HCT116 (cell line): ENCODE measurements around the gene IL20RA. TPM values are rescaled to one million over a fixed set of nuclear protein-coding genes. Genes with fewer than 3 reads are reported as not detected.
"Not testable (repeated sequence)": the region's sequence is repeated elsewhere in the genome, so short reads cannot be mapped to it uniquely, and the experiment has no call there.

ENCODE experiments used
- ATAC-seq: fragments of 200-7000 bp; cut with Tn5 transposase; 2 replicates; pipeline ENCODE4 v1.9.1; 2020; ENCODE audit warnings: mild to moderate bottlenecking, moderate library complexity
- BruUV-seq: library from RNA; stranded (reverse); fragments of 400-500 nt; replicated peaks from 2 replicates; lab custom pipeline; 2021; lab: Mats Ljungman, UMichigan
- CTCF ChIA-PET: fragments of 300-600 bp; sonication (Branson Sonifier 250); formaldehyde crosslinking; loops from one replicate; lab custom pipeline; 2021; ENCODE audit warnings: antibody characterized with exemption; lab: Charles Lee
- POLR2A ChIA-PET: fragments of 300-600, 350-600 bp; sonication (Branson Sonifier 250); formaldehyde crosslinking; loops from one replicate; lab custom pipeline; 2021; ENCODE audit warnings: antibody characterized with exemption; lab: Charles Lee
- RAD21 ChIA-PET, 2 experiments: fragments of 300-600 bp; sonication (Branson Sonifier 250); formaldehyde crosslinking; loops; one replicate each; lab custom pipeline; 2023; ENCODE audit warnings: low total read pairs in 2 of 2; ENCODE audit not compliant: uncharacterized antibody in 2 of 2, unreplicated experiment in 2 of 2, low non-redundant PET in 1 of 2; lab: Charles Lee
- DNase-seq: peaks from one replicate; pipeline ENCODE4 v3.0.0-alpha.2; 2010; ENCODE audit warnings: low read depth, low spot score
- H2AFZ ChIP-seq: fragments of 200-600 bp; shearing (Covaris generic), sonication (generic); 2 replicates; pipeline ENCODE4 v1.6.1; 2017; ENCODE audit warnings: low read depth, mixed run types, mixed read lengths, antibody characterized with exemption, low read length; ENCODE audit not compliant: poor library complexity, severe bottlenecking
- H3K27ac ChIP-seq: 2 replicates; pipeline ENCODE4 v1.5.1; 2012; ENCODE audit warnings: low read depth, low read length
- H3K27me3 ChIP-seq: fragments of 200-600 bp; sonication (generic); 2 replicates; pipeline ENCODE4 v1.6.1; 2016; ENCODE audit warnings: mixed run types, low read length, mixed read lengths; ENCODE audit not compliant: insufficient read depth
- H3K36me3 ChIP-seq, 2 experiments: fragments of 200-500 bp in 1 of 2; fragments of 200-600 bp in 1 of 2; sonication (Bioruptor generic) in 1 of 2; sonication (generic) in 1 of 2; 2 replicates each; pipeline versions ENCODE4 v1.5.1 to v1.6.1; 2014 to 2016; ENCODE audit warnings: low read length in 2 of 2, inconsistent platforms in 1 of 2, mixed read lengths in 1 of 2, mixed run types in 1 of 2; ENCODE audit not compliant: insufficient read depth in 2 of 2, control insufficient read depth in 1 of 2
- H3K4me1 ChIP-seq, 2 experiments: fragments of 200-600 bp in 1 of 2; sonication (generic) in 1 of 2; 2 replicates each; pipeline versions ENCODE4 v1.5.1 to v1.6.1; 2012 to 2017; ENCODE audit warnings: low read length in 2 of 2, inconsistent platforms in 1 of 2, mild to moderate bottlenecking in 1 of 2, mixed read lengths in 1 of 2, mixed run types in 1 of 2, moderate library complexity in 1 of 2; ENCODE audit not compliant: insufficient read depth in 2 of 2, control insufficient read depth in 1 of 2
- H3K4me2 ChIP-seq: fragments of 200-600 bp; sonication (generic); 2 replicates; pipeline ENCODE4 v1.6.1; 2017; ENCODE audit warnings: mixed run types, low read length, mixed read lengths
- H3K4me3 ChIP-seq, 2 experiments: fragments of 200-600 bp in 1 of 2; sonication (generic) in 1 of 2; replicated peaks in 1 of 2; 2 replicates each; pipeline ENCODE4 v1.5.1; 2011 to 2016; ENCODE audit warnings: low read length in 2 of 2, control low read depth in 1 of 2, low read depth in 1 of 2, mild to moderate bottlenecking in 1 of 2, mixed read lengths in 1 of 2, mixed run types in 1 of 2
- H3K79me2 ChIP-seq: fragments of 200-600 bp; sonication (generic); 2 replicates; pipeline ENCODE4 v1.6.1; 2017; ENCODE audit warnings: mild to moderate bottlenecking, mixed run types, low read length, moderate library complexity, mixed read lengths; ENCODE audit not compliant: insufficient read depth
- H3K9ac ChIP-seq: fragments of 200-600 bp; sonication (generic); 2 replicates; pipeline ENCODE4 v1.6.1; 2016; ENCODE audit warnings: low read length, mixed read lengths
- H3K9me2 ChIP-seq: fragments of 200-600 bp; sonication (generic), shearing (Covaris generic); 2 replicates; pipeline ENCODE4 v1.6.1; 2017; ENCODE audit warnings: mixed run types, mild to moderate bottlenecking, moderate library complexity; ENCODE audit not compliant: insufficient read depth
- H3K9me3 ChIP-seq, 2 experiments: fragments of 200-500 bp in 1 of 2; fragments of 200-600 bp in 1 of 2; sonication (Bioruptor generic) in 1 of 2; sonication (generic) in 1 of 2; 2 replicates each; pipeline ENCODE4 v1.6.1; 2014 to 2017; ENCODE audit warnings: low read length in 2 of 2, mixed read lengths in 2 of 2, inconsistent platforms in 1 of 2, low read depth in 1 of 2, mild to moderate bottlenecking in 1 of 2, mixed run types in 1 of 2, moderate library complexity in 1 of 2; ENCODE audit not compliant: control insufficient read depth in 1 of 2, insufficient read depth in 1 of 2
- H4K20me1 ChIP-seq: fragments of 200-600 bp; sonication (generic), shearing (Covaris generic); 2 replicates; pipeline ENCODE4 v1.6.1; 2017; ENCODE audit warnings: mixed run types, mild to moderate bottlenecking, moderate library complexity; ENCODE audit not compliant: insufficient read depth
- ATF3 ChIP-seq: IDR thresholded peaks from 2 replicates; pipeline ENCODE4 v1.6.1; 2012
- CEBPB ChIP-seq: IDR thresholded peaks from 2 replicates; pipeline ENCODE4 v1.6.1; 2012; ENCODE audit warnings: low read depth
- EGR1 ChIP-seq: IDR thresholded peaks from 2 replicates; pipeline ENCODE4 v1.6.1; 2012; ENCODE audit warnings: low read depth
- EZH2 ChIP-seq: fragments of 200-600 bp; sonication (generic); IDR thresholded peaks from 2 replicates; pipeline ENCODE4 v1.6.1; 2017; ENCODE audit warnings: antibody characterized with exemption, mixed run types
- EZH2phosphoT487 ChIP-seq: fragments of 200-600 bp; IDR thresholded peaks from 2 replicates; pipeline ENCODE4 v1.6.1; 2018; ENCODE audit warnings: antibody characterized with exemption, borderline replicate concordance
- FOSL1 ChIP-seq: IDR thresholded peaks from 2 replicates; pipeline ENCODE4 v1.6.1; 2012; ENCODE audit warnings: low read depth
- JUND ChIP-seq: IDR thresholded peaks from 2 replicates; pipeline ENCODE4 v1.6.1; 2012
- POLR2A ChIP-seq: IDR thresholded peaks from 2 replicates; pipeline ENCODE4 v1.7.0; 2011; ENCODE audit warnings: borderline replicate concordance; ENCODE audit not compliant: insufficient read depth, insufficient read length; ENCODE audit errors: extremely low read depth
- POLR2AphosphoS5 ChIP-seq: IDR thresholded peaks from 2 replicates; pipeline ENCODE4 v1.6.1; 2011; ENCODE audit warnings: mild to moderate bottlenecking, low read depth, low read length, moderate library complexity
- SIN3A ChIP-seq: IDR thresholded peaks from 2 replicates; pipeline ENCODE4 v1.6.1; 2012; ENCODE audit warnings: low read depth
- ZFX ChIP-seq: fragments of 450-650 bp; IDR thresholded peaks from 2 replicates; pipeline ENCODE4 v1.6.1; 2017
- ZNF274 ChIP-seq: fragments of 200-500 bp; sonication (Bioruptor generic); IDR thresholded peaks from 2 replicates; pipeline ENCODE4 v1.6.1; 2014; ENCODE audit warnings: mild to moderate bottlenecking, low read depth, low read length, inconsistent platforms
- intact Hi-C: fragments of 100-400 bp; cut with micrococcal nuclease; formaldehyde crosslinking; loops from 2 replicates; pipeline ENCODE4 v1.10.0; 2022
- total RNA-seq: library from RNA; stranded (reverse); gene quantifications from one replicate; pipeline ENCODE4 v1.2.1, GENCODE V29; 2021; ENCODE audit not compliant: unreplicated experiment
- TF ChIP-seq, protein P1 (sequence below): IDR thresholded peaks from 2 replicates; pipeline ENCODE4 v1.6.1; 2012

Gene IL20RA
- total RNA-seq, 1 experiment from 2014 or later, result 1.1 TPM

DNA sequence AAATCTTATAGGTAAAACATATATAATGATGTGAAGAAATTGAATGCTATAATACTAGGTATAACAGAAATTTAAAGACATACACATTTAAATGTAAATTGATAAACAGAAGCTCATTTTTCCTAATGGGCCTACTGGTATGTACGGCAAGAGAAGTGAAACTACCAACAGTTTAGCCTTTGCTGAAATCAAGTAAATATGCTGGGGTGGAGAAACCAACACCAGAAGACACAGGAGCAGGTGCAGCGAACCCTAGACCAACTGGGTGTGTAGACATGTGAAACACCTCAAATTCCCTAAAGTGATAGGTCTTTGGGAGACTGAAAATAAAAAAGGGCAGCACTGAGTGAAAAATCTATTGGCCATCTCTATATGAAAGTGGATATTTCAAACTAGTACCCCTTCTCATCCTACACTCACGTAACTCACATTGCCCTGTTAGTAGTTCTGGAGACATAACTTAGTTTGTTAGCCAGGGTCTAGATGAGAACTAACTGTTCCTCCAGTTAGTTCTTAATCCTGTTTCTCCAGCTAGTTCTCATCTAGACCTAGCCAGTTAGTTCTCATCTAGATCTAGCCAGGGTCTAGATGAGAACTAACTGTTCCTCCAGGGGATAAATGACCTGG, 69.6 kb downstream of the IL20RA start (continued):
- TF ChIP-seq EZH2phosphoT487 (no peak), EGR1 (no peak), ATF3 (no peak), EZH2 (no peak), POLR2AphosphoS5 (no peak), ZFX (no peak), FOSL1 (no peak), JUND (no peak), ZNF274 (no peak), CEBPB (no peak), POLR2A (no peak), SIN3A (no peak)
- TF ChIP-seq, protein P1, sequence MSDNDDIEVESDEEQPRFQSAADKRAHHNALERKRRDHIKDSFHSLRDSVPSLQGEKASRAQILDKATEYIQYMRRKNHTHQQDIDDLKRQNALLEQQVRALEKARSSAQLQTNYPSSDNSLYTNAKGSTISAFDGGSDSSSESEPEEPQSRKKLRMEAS, result no peak

DNA sequence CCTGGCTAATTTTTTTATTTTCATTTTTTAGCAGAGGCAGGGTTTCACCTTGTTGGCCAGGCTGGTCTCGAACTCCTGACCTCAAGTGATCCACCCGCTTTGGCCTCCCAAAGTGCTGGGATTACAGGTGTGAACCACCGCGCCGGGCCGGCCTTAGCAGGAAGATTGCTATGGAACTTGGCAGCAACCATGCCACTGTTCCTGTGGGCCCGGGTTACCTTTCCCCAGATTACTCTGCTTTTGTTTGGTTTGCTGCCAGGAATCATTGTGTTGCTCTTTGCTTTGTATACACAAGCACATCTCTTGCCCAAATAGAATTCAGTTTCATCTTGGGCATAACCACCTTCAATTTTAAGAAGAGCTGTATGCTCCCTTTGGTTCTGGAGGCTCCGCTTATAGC, 71.0 kb downstream of the IL20RA start:
- intact Hi-C loops, RAD21 ChIA-PET: not testable (repeated sequence)

More for the DNA sequence above, 71.0 kb downstream of the IL20RA start:
- H3K9ac ChIP-seq, H3K27me3 ChIP-seq, H4K20me1 ChIP-seq, POLR2A ChIA-PET, H3K9me2 ChIP-seq, H3K4me3 ChIP-seq, H3K36me3 ChIP-seq, CTCF ChIA-PET, DNase-seq, BruUV-seq, H3K79me2 ChIP-seq, H3K4me1 ChIP-seq, H3K9me3 ChIP-seq, H2AFZ ChIP-seq, H3K4me2 ChIP-seq, ATAC-seq, H3K27ac ChIP-seq: not testable (repeated sequence)
